Mesendoderm (in vitro differentiated cells): ENCODE data around the gene MTA1.
A peak's percentile ranks its signal among the peaks of the same experiment; 100 is the strongest.

Source experiments
- DNase-seq: peaks from one replicate; pipeline ENCODE4 v3.0.0; 2013
- H2AK5ac ChIP-seq: 2 replicates; pipeline ENCODE4 v1.6.1; 2013; ENCODE audit warnings: low read length, inconsistent platforms
- H2BK120ac ChIP-seq: 2 replicates; pipeline ENCODE4 v1.6.1; 2013; ENCODE audit warnings: low read depth, mild to moderate bottlenecking, low read length, moderate library complexity, mixed read lengths
- H2BK15ac ChIP-seq: replicated peaks from 2 replicates; pipeline ENCODE4 v1.6.1; 2013; ENCODE audit warnings: low read depth, mild to moderate bottlenecking, moderate library complexity
- H2BK5ac ChIP-seq: 2 replicates; pipeline ENCODE4 v1.6.1; 2013; ENCODE audit warnings: low read length, inconsistent platforms
- H3K18ac ChIP-seq: 2 replicates; pipeline ENCODE4 v1.6.1; 2013; ENCODE audit warnings: mild to moderate bottlenecking, low read length, mixed read lengths
- H3K23ac ChIP-seq: one replicate; pipeline ENCODE4 v1.6.1; 2013; ENCODE audit warnings: low read length
- H3K27ac ChIP-seq: 2 replicates; pipeline ENCODE4 v1.5.1; 2013; ENCODE audit warnings: low read depth, mild to moderate bottlenecking, inconsistent platforms, low read length, moderate library complexity
- H3K27me3 ChIP-seq: 2 replicates; pipeline ENCODE4 v1.6.1; 2013; ENCODE audit warnings: low read length, control low read depth, mild to moderate bottlenecking, inconsistent platforms; ENCODE audit not compliant: insufficient read depth, poor library complexity
- H3K36me3 ChIP-seq: 2 replicates; pipeline ENCODE4 v1.6.1; 2013; ENCODE audit warnings: low read length, inconsistent platforms; ENCODE audit not compliant: control insufficient read depth, insufficient read depth
- H3K4ac ChIP-seq: one replicate; pipeline ENCODE4 v1.6.1; 2013; ENCODE audit warnings: low read depth, mild to moderate bottlenecking, low read length, moderate library complexity
- H3K4me1 ChIP-seq: 2 replicates; pipeline ENCODE4 v1.6.1; 2013; ENCODE audit warnings: low read depth, low read length, inconsistent platforms; ENCODE audit not compliant: control insufficient read depth
- H3K4me2 ChIP-seq: 2 replicates; pipeline ENCODE4 v1.6.1; 2013; ENCODE audit warnings: low read length
- H3K4me3 ChIP-seq: 2 replicates; pipeline ENCODE4 v1.5.1; 2013; ENCODE audit warnings: mild to moderate bottlenecking, low read length
- H3K56ac ChIP-seq: one replicate; pipeline ENCODE4 v1.6.1; 2013; ENCODE audit warnings: low read length
- H3K79me1 ChIP-seq: 2 replicates; pipeline ENCODE4 v1.6.1; 2013; ENCODE audit warnings: low read length, inconsistent platforms
- H3K79me2 ChIP-seq: 2 replicates; pipeline ENCODE4 v1.6.1; 2013; ENCODE audit warnings: mild to moderate bottlenecking, low read length; ENCODE audit not compliant: control insufficient read depth, insufficient read depth
- H3K9ac ChIP-seq: 2 replicates; pipeline ENCODE4 v1.6.1; 2013; ENCODE audit warnings: low read length, inconsistent platforms
- H4K5ac ChIP-seq: one replicate; pipeline ENCODE4 v1.6.1; 2013; ENCODE audit warnings: low read length
- H4K8ac ChIP-seq: one replicate; pipeline ENCODE4 v1.6.1; 2013; ENCODE audit warnings: low read depth, mild to moderate bottlenecking, control low read depth, low read length, moderate library complexity
- WGBS: extraction: QIAGEN DNeasy Blood & Tissue Kit; methylation state at CpG from one replicate; pipeline ENCODE4 v1.1.7; 2013; ENCODE audit warnings: low lambda C conversion rate, missing lambda C conversion rate; ENCODE audit not compliant: insufficient coverage; ENCODE audit errors: extremely low coverage; 5-methylcytosine and 5-hydroxymethylcytosine counted together

Gene MTA1

GRCh38 chr14:105393151-105393550, 26.5 kb upstream of the MTA1 start:
- Histone ChIP-seq H2BK15ac (no peak overlapping the region), H3K4me3 (no peak overlapping the region), H4K5ac (no peak overlapping the region), H3K9ac (no peak overlapping the region), H3K56ac (no peak overlapping the region), H2BK5ac (no peak overlapping the region), H3K27me3 (no peaks in the 10 kb centered on the region), H3K4ac (no peak overlapping the region), H3K18ac (no peak overlapping the region), H4K8ac (no peak overlapping the region), H3K27ac (no peak overlapping the region), H3K79me1 (no peaks in the 10 kb centered on the region), H2AK5ac (no peak overlapping the region), H2BK120ac (no peak overlapping the region), H3K4me2 (no peak overlapping the region), H3K36me3 (no peaks in the 10 kb centered on the region), H3K4me1 (no peaks in the 10 kb centered on the region), H3K23ac (no peak overlapping the region), H3K79me2 (no peaks in the 10 kb centered on the region)
- WGBS, result no CpG with 5 or more reads among the region's 14 CpGs
- DNase-seq, result no peak

GRCh38 chr14:105394714-105395537, 24.7 kb upstream of the MTA1 start:
- no peak overlapping the region for H3K4me2 ChIP-seq
- no CpG with 5 or more reads among the region's 25 CpGs for WGBS

DNA sequence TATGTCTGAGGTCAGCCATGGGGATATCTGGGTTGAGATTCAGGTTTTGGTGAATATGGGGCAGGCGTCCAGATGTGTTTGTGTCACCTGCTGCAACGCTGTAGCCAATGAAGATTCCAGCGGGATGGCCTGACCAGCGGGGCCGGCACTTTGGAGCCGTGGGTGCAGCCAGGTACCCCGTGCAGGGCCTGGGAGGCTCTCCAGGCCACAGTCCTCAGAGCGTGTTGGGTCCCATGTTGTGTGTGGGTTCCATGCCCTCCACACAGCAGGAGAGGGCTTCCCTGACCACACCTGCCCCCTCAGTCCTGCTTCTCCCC, 24.1 kb upstream of the MTA1 start:
- no peak for DNase-seq
- Histone ChIP-seq H2BK120ac (no peak overlapping the region), H3K4me1 (no peaks in the 10 kb centered on the region), H2BK5ac (no peak overlapping the region), H4K5ac (no peak overlapping the region), H3K4me2 (no peak overlapping the region), H2BK15ac (no peak overlapping the region), H4K8ac (no peak overlapping the region), H2AK5ac (no peak overlapping the region), H3K4me3 (no peak overlapping the region), H3K79me2 (no peaks in the 10 kb centered on the region), H3K27me3 (no peaks in the 10 kb centered on the region), H3K4ac (no peak overlapping the region), H3K36me3 (no peaks in the 10 kb centered on the region), H3K79me1 (no peaks in the 10 kb centered on the region), H3K56ac (no peak overlapping the region), H3K9ac (no peak overlapping the region), H3K23ac (no peak overlapping the region), H3K27ac (no peak overlapping the region), H3K18ac (no peak overlapping the region)
- WGBS, result no CpG with 5 or more reads among the region's 8 CpGs

More at GRCh38 chr14:105394714-105395537, 24.7 kb upstream of the MTA1 start:
- Histone ChIP-seq H3K23ac (no peak overlapping the region), H3K9ac (no peak overlapping the region), H3K79me2 (no peaks in the 10 kb centered on the region), H2BK120ac (no peak overlapping the region), H4K5ac (no peak overlapping the region), H2BK5ac (no peak overlapping the region), H3K79me1 (no peaks in the 10 kb centered on the region), H3K27me3 (no peaks in the 10 kb centered on the region), H3K4me3 (no peak overlapping the region), H2AK5ac (no peak overlapping the region), H3K56ac (no peak overlapping the region), H3K36me3 (no peaks in the 10 kb centered on the region), H3K27ac (no peak overlapping the region), H3K4me1 (no peaks in the 10 kb centered on the region), H2BK15ac (no peak overlapping the region), H3K4ac (no peak overlapping the region), H3K18ac (no peak overlapping the region), H4K8ac (no peak overlapping the region)
- DNase-seq, result no peak

DNA sequence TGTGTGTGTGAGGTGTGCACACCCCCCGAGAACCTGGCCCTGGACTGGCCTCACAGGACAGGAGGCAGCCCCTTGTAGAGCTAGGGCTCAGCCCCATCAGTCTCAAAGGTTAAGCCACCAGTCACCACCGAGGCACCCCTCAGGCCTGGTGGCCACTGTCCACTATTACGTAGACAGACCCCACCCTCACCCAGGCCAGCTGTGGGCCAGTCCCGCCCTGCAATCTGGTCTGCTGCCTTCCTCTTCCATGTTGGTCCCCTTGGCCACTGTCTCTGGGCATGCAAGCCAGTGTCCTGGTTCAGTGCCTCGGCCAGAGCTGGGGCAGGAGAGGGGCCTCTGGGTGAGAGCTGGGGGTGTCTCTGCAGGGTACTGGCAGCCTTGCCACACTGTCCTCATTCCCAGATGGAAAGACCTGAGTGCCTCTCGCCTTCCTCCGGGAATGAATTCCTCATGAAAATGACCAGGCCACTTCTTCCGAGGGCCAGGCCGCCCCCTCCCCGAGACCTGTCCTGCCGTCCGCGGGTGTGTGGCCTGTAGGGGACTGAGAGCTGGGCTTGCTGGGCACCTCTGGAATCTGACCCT, 22.2 kb upstream of the MTA1 start:
- no peaks in the 10 kb centered on the region for H3K4me1 ChIP-seq
- no peak overlapping the region for H3K9ac ChIP-seq
- H2BK15ac ChIP-seq, result no peak overlapping the region
- no peak overlapping the region for H2AK5ac ChIP-seq
- H3K79me2 ChIP-seq, result no peaks in the 10 kb centered on the region
- H4K8ac ChIP-seq, result no peak overlapping the region
- no peak overlapping the region for H3K4ac ChIP-seq
- no peak overlapping the region for H3K18ac ChIP-seq
- no peaks in the 10 kb centered on the region for H3K79me1 ChIP-seq
- no peak overlapping the region for H3K4me3 ChIP-seq
- no peak overlapping the region for H4K5ac ChIP-seq
- no peaks in the 10 kb centered on the region for H3K36me3 ChIP-seq
- H3K27ac ChIP-seq, result no peak overlapping the region
- H2BK120ac ChIP-seq, result no peak overlapping the region
- H3K27me3 ChIP-seq, result no peaks in the 10 kb centered on the region
- no peak for DNase-seq
- WGBS, result no CpG with 5 or more reads among the region's 13 CpGs
- no peak overlapping the region for H2BK5ac ChIP-seq
- H3K4me2 ChIP-seq, result no peak overlapping the region
- H3K23ac ChIP-seq, result no peak overlapping the region
- no peak overlapping the region for H3K56ac ChIP-seq

DNA sequence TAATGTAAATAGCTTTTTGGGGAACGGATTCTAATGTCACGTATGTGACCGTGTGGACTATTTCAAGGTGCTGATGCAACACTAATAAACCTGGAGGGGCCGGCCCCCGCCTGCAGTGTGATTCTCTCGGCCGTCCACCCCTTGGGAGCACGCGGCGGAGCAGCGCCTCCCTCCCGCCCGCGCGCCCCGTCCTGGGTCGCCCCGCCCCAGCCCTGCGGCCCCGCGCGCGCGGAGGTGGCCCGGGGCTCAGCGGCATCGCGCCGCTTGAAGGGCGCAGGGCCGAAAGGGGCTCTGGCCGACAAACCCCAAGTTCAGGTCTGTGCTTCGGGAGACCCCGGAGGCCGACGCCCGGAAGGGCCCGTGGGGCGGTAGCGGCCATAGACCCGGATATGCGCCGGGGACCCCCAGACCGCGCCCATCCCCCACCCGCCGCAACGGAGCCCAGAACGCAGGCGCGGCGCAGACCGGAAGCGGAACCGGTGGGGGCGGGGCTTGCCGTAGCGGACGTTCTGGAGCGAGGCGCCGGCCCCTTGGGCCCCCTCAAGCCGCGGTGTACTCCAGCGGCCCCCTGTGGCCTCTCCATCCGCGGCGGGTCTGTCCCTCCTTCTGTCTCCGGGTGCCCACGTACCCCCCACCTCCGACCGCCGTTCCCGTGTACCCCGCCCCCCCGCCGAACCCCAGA, 21.4 kb upstream of the MTA1 start, which contains the start of gene TEX22:
Gene TEX22 (plus strand): TSS at position 495 of the 682 bp plus-strand sequence. CDS start 803 bp downstream, outside the sequence.
- peak within 1 kb of the TSS; percentile 62 for H3K18ac ChIP-seq
- H4K5ac ChIP-seq, result no peak within 1 kb of the TSS
- WGBS, result no CpG with 5 or more reads among the region's 77 CpGs
- peak within 1 kb of the TSS; percentile 54 for H3K4me2 ChIP-seq
- no peak within 1 kb of the TSS for H2BK5ac ChIP-seq
- no peaks in the 10 kb centered on the region for H3K79me2 ChIP-seq
- no peak within 1 kb of the TSS for H2BK15ac ChIP-seq
- H2BK120ac ChIP-seq, result no peak within 1 kb of the TSS
- H3K27ac ChIP-seq, result no peak within 1 kb of the TSS
- no peak within 1 kb of the TSS for H3K23ac ChIP-seq
- H2AK5ac ChIP-seq, result no peak within 1 kb of the TSS
- peak within 1 kb of the TSS; percentile 86 for H3K56ac ChIP-seq
- H3K79me1 ChIP-seq, result no peaks in the 10 kb centered on the region
- no peaks in the 10 kb centered on the region for H3K4me1 ChIP-seq
- H3K27me3 ChIP-seq, result no peaks in the 10 kb centered on the region
- no peak within 1 kb of the TSS for H3K4me3 ChIP-seq
- no peaks in the 10 kb centered on the region for H3K36me3 ChIP-seq
- DNase-seq, result peak; percentile 69
- peak within 1 kb of the TSS; percentile 88 for H4K8ac ChIP-seq
- peak within 1 kb of the TSS; percentile 66 for H3K9ac ChIP-seq
- peak within 1 kb of the TSS; percentile 76 for H3K4ac ChIP-seq
